ENCODE data around the gene HAGHL. TPM values are rescaled to one million over a fixed set of nuclear protein-coding genes. Genes with fewer than 3 reads are reported as not detected.

The HAGHL gene
- total RNA-seq, 1 experiment from 2014 or later: 6.8 TPM

DNA sequence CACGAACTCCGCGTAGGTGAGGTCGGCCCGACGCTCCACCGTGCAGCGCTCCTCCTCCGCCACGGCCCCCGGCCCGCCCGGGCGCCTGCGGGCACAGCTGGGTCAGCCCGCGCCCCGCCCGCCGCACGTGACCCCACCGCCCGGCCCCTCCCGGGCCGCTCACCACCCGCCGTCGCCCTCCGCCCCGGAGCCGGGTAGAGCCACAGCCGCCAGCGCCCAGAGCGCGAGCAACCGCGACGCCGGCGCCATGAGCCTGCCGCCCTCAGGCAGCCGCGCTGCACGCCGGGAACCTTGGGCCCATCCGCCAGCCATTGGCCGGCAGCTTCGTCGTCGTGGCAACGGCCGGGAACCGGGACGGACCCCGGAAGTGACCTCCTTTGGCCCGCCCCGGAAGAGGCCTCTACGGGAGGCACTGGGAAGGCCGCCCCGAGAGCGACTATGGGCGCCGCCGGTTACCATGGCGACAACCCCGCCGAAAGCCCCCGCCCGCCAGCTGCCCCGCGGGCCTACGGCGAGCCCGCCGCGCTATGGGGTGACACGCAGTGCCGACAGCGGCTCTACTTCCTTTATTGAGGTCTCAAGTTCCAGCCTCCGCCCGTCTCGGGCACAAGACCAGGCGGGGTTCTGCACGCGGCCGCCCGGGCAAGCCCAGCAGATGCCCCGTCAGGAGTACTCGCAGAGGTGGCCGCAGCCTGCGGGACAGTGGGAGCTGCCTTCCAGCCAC is 42.7 kb upstream of the HAGHL start, which contains the start of gene JMJD8:
Gene JMJD8, minus strand, starts transcription at position 264 of the 724 bp plus-strand sequence. Its CDS starts 15 bp downstream, at position 249.
- Mint-ChIP-seq H3K4me3 (ENCODE audit: unreplicated experiment) (peak within 1 kb of the TSS; percentile 87), H3K27me3 (ENCODE audit: insufficient read depth, unreplicated experiment) (no peaks in the 10 kb centered on the region), H3K27ac (ENCODE audit: unreplicated experiment) (peak within 1 kb of the TSS; percentile 84), H3K4me1 (ENCODE audit: low read depth, unreplicated experiment) (no peaks in the 10 kb centered on the region), H3K36me3 (ENCODE audit: insufficient read depth, unreplicated experiment) (peaks cover 60% of the 10 kb centered on the region), H3K9me3 (ENCODE audit: unreplicated experiment) (no peaks in the 10 kb centered on the region)
- no peaks in the 10 kb centered on the region for H3K27me3 ChIP-seq (replicated peaks; ENCODE audit: control insufficient read depth, insufficient read depth, low read length)
- 0 out of 2 replicates have a peak, but pooled peaks cover 4% of the 10 kb centered on the region for H3K36me3 ChIP-seq (ENCODE audit: control insufficient read depth, insufficient read depth, low read length)
- DNase-seq: peak; percentile 96 to 97
- peaks cover 33% of the 10 kb centered on the region for H3K4me1 ChIP-seq
- no peaks in the 10 kb centered on the region for H3K9me3 ChIP-seq
- TF ChIP-seq, protein P1, sequence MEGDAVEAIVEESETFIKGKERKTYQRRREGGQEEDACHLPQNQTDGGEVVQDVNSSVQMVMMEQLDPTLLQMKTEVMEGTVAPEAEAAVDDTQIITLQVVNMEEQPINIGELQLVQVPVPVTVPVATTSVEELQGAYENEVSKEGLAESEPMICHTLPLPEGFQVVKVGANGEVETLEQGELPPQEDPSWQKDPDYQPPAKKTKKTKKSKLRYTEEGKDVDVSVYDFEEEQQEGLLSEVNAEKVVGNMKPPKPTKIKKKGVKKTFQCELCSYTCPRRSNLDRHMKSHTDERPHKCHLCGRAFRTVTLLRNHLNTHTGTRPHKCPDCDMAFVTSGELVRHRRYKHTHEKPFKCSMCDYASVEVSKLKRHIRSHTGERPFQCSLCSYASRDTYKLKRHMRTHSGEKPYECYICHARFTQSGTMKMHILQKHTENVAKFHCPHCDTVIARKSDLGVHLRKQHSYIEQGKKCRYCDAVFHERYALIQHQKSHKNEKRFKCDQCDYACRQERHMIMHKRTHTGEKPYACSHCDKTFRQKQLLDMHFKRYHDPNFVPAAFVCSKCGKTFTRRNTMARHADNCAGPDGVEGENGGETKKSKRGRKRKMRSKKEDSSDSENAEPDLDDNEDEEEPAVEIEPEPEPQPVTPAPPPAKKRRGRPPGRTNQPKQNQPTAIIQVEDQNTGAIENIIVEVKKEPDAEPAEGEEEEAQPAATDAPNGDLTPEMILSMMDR (IDR thresholded peaks at IDR 0.05; ENCODE audit: insufficient read depth in 1 of 2, low read depth in 1 of 2, low read length in 1 of 2, severe bottlenecking in 1 of 2, unreplicated experiment in 1 of 2): no peak
- no TSS peak for BruUV-seq (replicated peaks)
- ChIA-PET CTCF (no interaction called here), POLR2A (interaction anchor here (1.1 kb wide), 1 partner anchor 36 kb away, joined by 4 read pairs; no protein-coding TSS in a partner anchor)
- intact Hi-C loops (cut with micrococcal nuclease; ENCODE audit: unreplicated experiment): no loop called here
- peak within 1 kb of the TSS; percentile 86 for H3K4me3 ChIP-seq (ENCODE audit: low read depth, low read length)

DNA sequence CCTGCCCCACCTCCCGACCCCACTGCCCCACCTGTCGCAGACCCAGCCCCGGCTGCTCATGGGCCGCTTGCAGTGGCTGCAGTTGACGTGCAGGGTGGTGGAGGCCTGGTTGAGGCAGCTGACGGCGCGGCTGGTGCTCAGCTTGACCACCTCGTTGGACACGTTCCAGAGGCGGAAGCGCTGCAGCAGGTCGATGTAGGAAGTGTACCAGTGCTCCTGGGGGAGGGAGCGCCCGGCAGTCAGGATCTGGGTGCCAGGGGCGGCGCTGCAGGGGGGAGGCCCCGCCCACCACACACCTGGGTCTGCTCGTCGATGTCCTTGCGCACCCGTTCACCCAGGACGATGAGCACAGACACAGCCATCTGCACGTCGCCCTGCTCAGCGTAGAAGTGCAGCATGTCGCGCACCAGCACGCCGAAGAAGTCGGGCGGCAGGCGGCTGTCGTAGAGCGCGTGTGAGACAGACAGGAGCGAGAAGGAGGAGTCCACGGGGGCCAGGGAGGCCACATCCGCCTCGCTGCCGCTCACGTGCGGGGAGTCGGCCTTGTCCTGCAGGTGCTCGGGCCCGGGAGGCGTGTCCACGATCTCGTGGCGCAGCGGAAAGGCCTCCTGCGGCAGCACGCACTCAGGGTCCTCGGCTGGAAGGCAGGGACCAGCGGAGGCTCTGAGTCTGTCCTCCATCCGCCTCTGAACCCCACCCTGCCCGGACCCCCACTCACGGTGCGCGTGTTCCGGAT is 41.8 kb upstream of the HAGHL start:
- ChIA-PET POLR2A (interaction anchor here (1.1 kb wide), 1 partner anchor 35 kb away, joined by 4 read pairs; no protein-coding TSS in a partner anchor), CTCF (no interaction called here)
- Mint-ChIP-seq H3K36me3 (ENCODE audit: insufficient read depth, unreplicated experiment) (peaks cover 60% of the 10 kb centered on the region), H3K4me3 (ENCODE audit: unreplicated experiment) (peak overlapping the region; percentile 87), H3K4me1 (ENCODE audit: low read depth, unreplicated experiment) (peaks cover 3% of the 10 kb centered on the region), H3K27ac (ENCODE audit: unreplicated experiment) (peak overlapping the region; percentile 84), H3K27me3 (ENCODE audit: insufficient read depth, unreplicated experiment) (no peaks in the 10 kb centered on the region), H3K9me3 (ENCODE audit: unreplicated experiment) (no peaks in the 10 kb centered on the region)
- Histone ChIP-seq H3K4me3 (ENCODE audit: low read depth, low read length) (peak overlapping the region; percentile 86), H3K4me1 (peaks cover 30% of the 10 kb centered on the region), H3K36me3 (ENCODE audit: control insufficient read depth, insufficient read depth, low read length) (0 out of 2 replicates have a peak, but pooled peaks cover 4% of the 10 kb centered on the region), H3K27me3 (replicated peaks; ENCODE audit: control insufficient read depth, insufficient read depth, low read length) (no peaks in the 10 kb centered on the region), H3K9me3 (no peaks in the 10 kb centered on the region)
- no TSS peak for BruUV-seq (replicated peaks)
- intact Hi-C loops (cut with micrococcal nuclease; ENCODE audit: unreplicated experiment): no loop called here
- DNase-seq: peak; percentile 72 to 80
- TF ChIP-seq, protein P1 (IDR thresholded peaks at IDR 0.05; ENCODE audit: insufficient read depth in 1 of 2, low read depth in 1 of 2, low read length in 1 of 2, severe bottlenecking in 1 of 2, unreplicated experiment in 1 of 2): no peak

DNA sequence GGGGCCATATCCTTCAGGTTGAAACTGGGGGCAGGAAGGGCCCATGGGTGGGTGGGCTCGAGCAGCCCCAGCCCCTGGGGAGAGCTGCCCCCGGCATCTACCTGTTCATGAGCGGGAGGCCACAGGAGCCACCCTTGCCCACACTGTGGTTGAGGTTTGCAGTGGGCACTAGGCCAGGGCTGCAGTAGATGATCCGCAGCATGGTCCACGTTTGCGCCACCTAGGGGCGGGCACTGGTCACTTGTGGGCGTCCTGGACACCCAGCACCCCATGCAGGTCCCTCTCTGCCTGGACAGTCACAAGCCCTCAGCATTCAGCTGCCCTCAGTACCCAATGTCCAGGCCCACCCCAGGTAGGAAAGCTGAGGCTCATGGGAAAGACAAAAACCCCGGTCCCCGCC is 40.9 kb upstream of the HAGHL start:
- peak; percentile 70 to 83 for DNase-seq
- ChIA-PET POLR2A (no interaction called here), CTCF (interaction anchor here (0.7 kb wide), 1 partner anchor 13 kb away, joined by 3 read pairs; no protein-coding TSS in a partner anchor)
- intact Hi-C loops (cut with micrococcal nuclease; ENCODE audit: unreplicated experiment): no loop called here
- no peaks in the 10 kb centered on the region for H3K27me3 Mint-ChIP-seq (ENCODE audit: insufficient read depth, unreplicated experiment)
- TF ChIP-seq, protein P1 (IDR thresholded peaks at IDR 0.05; ENCODE audit: insufficient read depth in 1 of 2, low read depth in 1 of 2, low read length in 1 of 2, severe bottlenecking in 1 of 2, unreplicated experiment in 1 of 2): peak; percentile 61 to 80
- no peaks in the 10 kb centered on the region for H3K9me3 Mint-ChIP-seq (ENCODE audit: unreplicated experiment)
- H3K36me3 ChIP-seq (ENCODE audit: control insufficient read depth, insufficient read depth, low read length): 0 out of 2 replicates have a peak, but pooled peaks cover 4% of the 10 kb centered on the region
- peak overlapping the region; percentile 86 for H3K4me3 ChIP-seq (ENCODE audit: low read depth, low read length)
- no peaks in the 10 kb centered on the region for H3K27me3 ChIP-seq (replicated peaks; ENCODE audit: control insufficient read depth, insufficient read depth, low read length)
- H3K4me1 ChIP-seq: peaks cover 34% of the 10 kb centered on the region
- H3K4me3 Mint-ChIP-seq (ENCODE audit: unreplicated experiment): peak overlapping the region; percentile 87
- BruUV-seq (replicated peaks): no TSS peak
- peaks cover 7% of the 10 kb centered on the region for H3K4me1 Mint-ChIP-seq (ENCODE audit: low read depth, unreplicated experiment)
- H3K9me3 ChIP-seq: no peaks in the 10 kb centered on the region
- H3K27ac Mint-ChIP-seq (ENCODE audit: unreplicated experiment): peak overlapping the region; percentile 84
- H3K36me3 Mint-ChIP-seq (ENCODE audit: insufficient read depth, unreplicated experiment): peaks cover 58% of the 10 kb centered on the region
